ENCODE data around the gene INKA1.
A peak's percentile ranks its signal among the peaks of the same experiment; 100 is the strongest.

INKA1 gene

DNA sequence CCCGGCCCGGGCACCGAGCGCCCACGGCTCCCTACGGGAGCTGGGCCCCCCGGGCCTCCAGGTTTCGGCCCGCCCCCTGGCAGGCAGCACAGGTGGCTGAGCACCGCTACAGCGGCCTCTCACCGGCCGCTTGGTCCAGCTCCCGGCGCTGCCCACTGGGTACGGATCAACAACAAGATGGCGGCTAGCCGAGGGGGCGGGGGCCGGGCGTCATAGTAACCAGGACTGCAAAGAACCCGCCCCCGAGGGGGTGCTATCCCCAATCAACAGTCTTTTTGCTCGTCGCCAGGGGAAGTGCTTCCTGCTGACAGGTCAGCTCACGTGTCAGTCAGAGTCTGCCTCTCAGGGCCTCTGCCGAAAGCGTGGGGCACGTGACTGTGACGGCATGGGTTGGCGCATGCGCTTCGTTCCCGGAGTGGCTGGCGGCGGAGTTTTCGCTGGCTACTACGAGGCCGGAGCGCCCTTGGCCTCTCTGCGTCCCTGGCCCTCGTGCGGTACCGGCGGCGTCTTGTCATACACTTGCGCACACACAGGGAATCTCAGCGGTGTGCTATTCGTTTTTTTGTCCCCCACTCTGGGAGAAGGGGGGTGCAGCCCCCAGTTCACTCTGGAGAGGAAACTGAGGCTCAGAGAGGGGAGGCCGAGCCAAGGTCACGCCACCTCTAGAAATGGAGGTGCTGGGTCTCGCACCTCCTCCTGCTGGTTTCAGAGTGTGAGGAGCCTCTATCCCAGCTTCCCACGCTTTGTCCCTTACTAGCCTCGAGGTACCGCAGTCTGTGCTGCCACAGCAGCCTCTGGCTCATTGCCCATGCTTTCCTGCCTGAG is 16.5 kb upstream of the INKA1 start, which contains the start of gene IP6K1:
Gene IP6K1 (minus strand): TSS at position 186 of the 825 bp plus-strand sequence. CDS start 38,502 bp downstream, outside the sequence.
- Histone ChIP-seq H3K9ac (ENCODE audit: low read length) (peak within 1 kb of the TSS; percentile 75), H3K4me2 (ENCODE audit: low read depth, low read length, poor library complexity, severe bottlenecking) (peak within 1 kb of the TSS; percentile 85), H2AFZ (ENCODE audit: low read depth, low read length, severe bottlenecking) (peak within 1 kb of the TSS; percentile 85), H3K9me2 (replicated peaks; ENCODE audit: insufficient read depth, low read length) (no peaks in the 10 kb centered on the region), H3K27ac (ENCODE audit: low read depth, low read length) (no peak within 1 kb of the TSS), H4K20me1 (ENCODE audit: low read depth, low read length) (no peaks in the 10 kb centered on the region), H3K79me2 (ENCODE audit: insufficient read depth, low read length) (peaks cover 18% of the 10 kb centered on the region), H3K36me3 (ENCODE audit: low read length) (no peaks in the 10 kb centered on the region), H3F3A (ENCODE audit: insufficient read depth) (no peaks in the 10 kb centered on the region), H3K9me3 (ENCODE audit: insufficient read depth, low read length) (no peaks in the 10 kb centered on the region), H3K4me3 (ENCODE audit: insufficient read depth, low read length, poor library complexity, severe bottlenecking) (peak within 1 kb of the TSS; percentile 77), H3K27me3 (ENCODE audit: low read length) (no peaks in the 10 kb centered on the region)
- no peak for TF ChIP-seq EZH2phosphoT487 (conservative IDR thresholded peaks at IDR 0.05; ENCODE audit: low read length)
- TF ChIP-seq, protein P1, sequence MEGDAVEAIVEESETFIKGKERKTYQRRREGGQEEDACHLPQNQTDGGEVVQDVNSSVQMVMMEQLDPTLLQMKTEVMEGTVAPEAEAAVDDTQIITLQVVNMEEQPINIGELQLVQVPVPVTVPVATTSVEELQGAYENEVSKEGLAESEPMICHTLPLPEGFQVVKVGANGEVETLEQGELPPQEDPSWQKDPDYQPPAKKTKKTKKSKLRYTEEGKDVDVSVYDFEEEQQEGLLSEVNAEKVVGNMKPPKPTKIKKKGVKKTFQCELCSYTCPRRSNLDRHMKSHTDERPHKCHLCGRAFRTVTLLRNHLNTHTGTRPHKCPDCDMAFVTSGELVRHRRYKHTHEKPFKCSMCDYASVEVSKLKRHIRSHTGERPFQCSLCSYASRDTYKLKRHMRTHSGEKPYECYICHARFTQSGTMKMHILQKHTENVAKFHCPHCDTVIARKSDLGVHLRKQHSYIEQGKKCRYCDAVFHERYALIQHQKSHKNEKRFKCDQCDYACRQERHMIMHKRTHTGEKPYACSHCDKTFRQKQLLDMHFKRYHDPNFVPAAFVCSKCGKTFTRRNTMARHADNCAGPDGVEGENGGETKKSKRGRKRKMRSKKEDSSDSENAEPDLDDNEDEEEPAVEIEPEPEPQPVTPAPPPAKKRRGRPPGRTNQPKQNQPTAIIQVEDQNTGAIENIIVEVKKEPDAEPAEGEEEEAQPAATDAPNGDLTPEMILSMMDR (IDR thresholded peaks at IDR 0.05; ENCODE audit: insufficient read depth, low read length, poor library complexity, severe bottlenecking) = no peak

DNA sequence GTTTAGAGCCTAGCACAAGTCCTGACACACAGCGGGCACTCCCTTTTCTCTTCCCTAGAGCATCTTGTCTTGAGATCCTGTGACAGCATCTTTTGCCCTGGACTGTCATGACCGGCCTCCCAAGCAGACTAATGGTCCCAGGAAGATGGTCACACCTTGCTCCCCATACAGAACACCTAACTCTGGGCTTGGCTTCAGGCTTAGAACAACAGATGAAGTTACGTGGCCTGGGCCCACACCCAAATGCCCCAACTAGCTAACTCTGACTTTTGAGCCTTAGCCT is 15.9 kb upstream of the INKA1 start:
- Histone ChIP-seq H2AFZ (ENCODE audit: low read depth, low read length, severe bottlenecking) (peak overlapping the region; percentile 85), H4K20me1 (ENCODE audit: low read depth, low read length) (no peaks in the 10 kb centered on the region), H3K9me3 (ENCODE audit: insufficient read depth, low read length) (no peaks in the 10 kb centered on the region), H3K4me3 (ENCODE audit: insufficient read depth, low read length, poor library complexity, severe bottlenecking) (peak overlapping the region; percentile 62), H3K27me3 (ENCODE audit: low read length) (no peaks in the 10 kb centered on the region), H3K9ac (ENCODE audit: low read length) (peak overlapping the region; percentile 75), H3K79me2 (ENCODE audit: insufficient read depth, low read length) (peaks cover 18% of the 10 kb centered on the region), H3K36me3 (ENCODE audit: low read length) (no peaks in the 10 kb centered on the region), H3K9me2 (replicated peaks; ENCODE audit: insufficient read depth, low read length) (no peaks in the 10 kb centered on the region), H3F3A (ENCODE audit: insufficient read depth) (no peaks in the 10 kb centered on the region), H3K4me2 (ENCODE audit: low read depth, low read length, poor library complexity, severe bottlenecking) (peak overlapping the region; percentile 83), H3K27ac (ENCODE audit: low read depth, low read length) (no peak overlapping the region)
- TF ChIP-seq, protein P1 (IDR thresholded peaks at IDR 0.05; ENCODE audit: insufficient read depth, low read length, poor library complexity, severe bottlenecking) = no peak
- no peak for TF ChIP-seq EZH2phosphoT487 (conservative IDR thresholded peaks at IDR 0.05; ENCODE audit: low read length)

DNA sequence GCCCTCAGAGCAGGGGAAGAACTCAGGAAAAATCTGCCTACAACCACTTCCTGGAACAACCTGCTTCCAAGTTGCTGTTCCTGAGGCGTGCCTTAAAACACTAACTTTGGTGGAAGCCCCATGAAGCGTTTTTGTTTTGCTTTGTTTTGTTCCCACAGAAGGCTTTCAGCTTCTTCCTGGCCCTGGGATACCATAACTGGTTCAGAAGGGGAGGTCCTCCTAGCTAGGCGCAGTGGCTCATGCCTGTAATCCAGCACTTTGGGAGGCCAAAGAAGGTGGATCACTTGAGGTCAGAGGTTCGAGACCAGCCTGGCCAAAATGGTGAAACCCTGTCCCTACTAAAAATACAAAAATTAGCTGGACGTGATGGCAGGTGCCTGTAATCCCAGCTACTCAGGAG is 15.5 kb upstream of the INKA1 start:
- Histone ChIP-seq H3K9me2 (replicated peaks; ENCODE audit: insufficient read depth, low read length) (no peaks in the 10 kb centered on the region), H3K79me2 (ENCODE audit: insufficient read depth, low read length) (peaks cover 18% of the 10 kb centered on the region), H2AFZ (ENCODE audit: low read depth, low read length, severe bottlenecking) (no peak overlapping the region), H4K20me1 (ENCODE audit: low read depth, low read length) (no peaks in the 10 kb centered on the region), H3K36me3 (ENCODE audit: low read length) (no peaks in the 10 kb centered on the region), H3K4me3 (ENCODE audit: insufficient read depth, low read length, poor library complexity, severe bottlenecking) (no peak overlapping the region), H3F3A (ENCODE audit: insufficient read depth) (no peaks in the 10 kb centered on the region), H3K4me2 (ENCODE audit: low read depth, low read length, poor library complexity, severe bottlenecking) (no peak overlapping the region), H3K27ac (ENCODE audit: low read depth, low read length) (no peak overlapping the region), H3K27me3 (ENCODE audit: low read length) (no peaks in the 10 kb centered on the region), H3K9me3 (ENCODE audit: insufficient read depth, low read length) (no peaks in the 10 kb centered on the region), H3K9ac (ENCODE audit: low read length) (no peak overlapping the region)
- TF ChIP-seq EZH2phosphoT487 (conservative IDR thresholded peaks at IDR 0.05; ENCODE audit: low read length) = no peak
- TF ChIP-seq, protein P1 (IDR thresholded peaks at IDR 0.05; ENCODE audit: insufficient read depth, low read length, poor library complexity, severe bottlenecking) = no peak
